Right ventricle myocardium inferior (tissue), 1 donor: ENCODE measurements around the gene ZAR1L. TPM values are rescaled to one million over a fixed set of nuclear protein-coding genes. Genes with fewer than 3 reads are reported as not detected.

Source experiments
- ATAC-seq: fragments of 200-7000 bp; cut with Tn5 transposase; one replicate; pipeline ENCODE4 v1.9.1; 2020; ENCODE audit warnings: mild to moderate bottlenecking, moderate library complexity
- DNase-seq: peaks from one replicate; pipeline ENCODE4 v3.0.0; 2021; ENCODE audit errors: missing footprints
- intact Hi-C: fragments of 100-400 bp; cut with DNase I; formaldehyde crosslinking; loops from one replicate; pipeline ENCODE4 v1.11.0; 2022
- total RNA-seq: library from RNA; stranded (reverse); fragmentation: NEBNext Ultra II Directional; extraction: Animal tissue kit (Norgen Biotek cat#: 25700); gene quantifications from one replicate; pipeline ENCODE4 v1.2.1, GENCODE V29; 2021
- donor health status: DM: no; HTN: yes; CAD: no; lungs with severe emphysema.

The ZAR1L gene
- total RNA-seq, 1 donor from 2014 or later: not detected

DNA sequence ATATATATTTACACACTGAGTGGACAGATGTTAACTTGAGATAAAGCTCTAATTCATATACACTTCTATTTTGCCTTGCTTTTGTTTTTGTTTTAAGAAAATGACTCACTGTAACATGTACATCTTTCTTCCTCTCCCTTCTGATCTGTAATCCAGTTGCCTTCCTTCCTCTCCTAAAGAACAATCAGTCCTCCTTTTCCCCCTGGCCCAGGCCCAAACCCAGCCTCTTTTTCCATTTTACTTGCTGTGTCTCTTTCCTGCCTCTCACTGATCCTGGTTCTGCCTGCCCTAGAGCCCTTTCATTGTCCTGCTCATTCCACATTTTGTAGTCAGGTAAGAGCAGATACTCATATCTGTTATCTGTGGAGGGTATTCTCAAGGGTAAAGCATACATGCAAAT is 50.8 kb downstream of the ZAR1L start:
- DNase-seq (peak; percentile 74), ATAC-seq (peak; percentile 24)
- intact Hi-C loops: no loop called here

DNA sequence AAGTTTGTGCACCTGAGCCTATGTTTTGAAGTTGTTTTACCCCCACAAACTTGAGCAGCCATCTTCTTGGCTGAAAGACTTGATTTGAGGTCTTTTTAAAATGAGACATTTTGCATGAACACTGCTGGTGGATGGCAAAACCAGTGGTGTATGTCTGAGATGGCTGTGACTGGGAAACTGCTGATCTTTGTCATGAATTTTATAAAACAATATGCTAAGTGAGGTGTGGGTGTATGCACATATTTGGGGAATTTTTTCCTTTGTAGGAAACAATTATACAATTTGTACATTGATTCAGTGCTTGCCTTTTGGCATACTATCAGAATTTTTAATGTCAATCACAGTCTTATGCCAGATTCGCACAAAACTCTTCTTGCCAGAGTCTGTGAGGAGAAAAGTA is 52.5 kb downstream of the ZAR1L start:
- DNase-seq: no peak
- intact Hi-C loops: no loop called here

GRCh38 chr13:32262165-32262564 is 53.0 kb downstream of the ZAR1L start:
- intact Hi-C loops: no loop called here
- no peak for ATAC-seq
- no peak for DNase-seq

More for the DNA sequence above, 52.5 kb downstream of the ZAR1L start:
- no peak for ATAC-seq

DNA sequence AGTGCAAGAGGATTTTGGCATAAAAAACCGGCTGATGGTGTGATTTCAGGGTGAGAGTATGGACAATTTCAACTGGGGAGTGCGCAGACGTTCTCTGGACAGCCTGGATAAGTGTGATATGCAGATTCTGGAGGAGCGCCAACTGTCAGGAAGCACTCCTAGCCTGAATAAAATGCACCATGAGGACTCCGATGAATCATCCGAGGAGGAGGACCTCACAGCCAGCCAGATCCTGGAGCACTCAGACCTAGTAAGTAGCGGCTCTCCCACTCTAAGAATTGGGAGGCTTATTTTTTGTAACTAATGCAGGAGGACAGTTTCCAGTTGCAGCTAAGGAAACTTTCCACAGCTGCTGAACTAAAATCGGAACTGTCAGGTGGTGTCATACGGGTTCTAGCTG is 53.6 kb downstream of the ZAR1L start:
- ATAC-seq (peak; percentile 94), DNase-seq (peak; percentile 75)
- intact Hi-C loops: no loop called here

DNA sequence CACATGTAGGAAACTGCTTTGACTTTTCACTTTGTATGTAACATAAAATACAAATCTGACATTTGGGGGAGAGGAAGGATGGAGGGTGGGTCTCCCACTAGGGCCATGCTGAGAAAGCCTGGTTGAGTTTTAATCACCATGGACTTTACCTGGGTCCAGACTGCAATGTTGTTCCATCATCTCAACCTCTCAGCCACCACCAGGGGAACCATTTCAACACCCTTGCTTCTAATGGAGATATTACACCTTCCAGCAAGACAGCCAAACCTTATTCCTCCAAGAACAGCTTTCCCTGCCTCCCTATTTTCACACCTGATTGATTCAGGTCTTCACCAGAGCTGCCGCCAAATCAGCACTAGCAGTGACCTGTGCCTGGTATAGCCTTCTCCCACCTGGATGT is 56.0 kb downstream of the ZAR1L start:
- ATAC-seq (no peak), DNase-seq (no peak)
- intact Hi-C loops: no loop called here

DNA sequence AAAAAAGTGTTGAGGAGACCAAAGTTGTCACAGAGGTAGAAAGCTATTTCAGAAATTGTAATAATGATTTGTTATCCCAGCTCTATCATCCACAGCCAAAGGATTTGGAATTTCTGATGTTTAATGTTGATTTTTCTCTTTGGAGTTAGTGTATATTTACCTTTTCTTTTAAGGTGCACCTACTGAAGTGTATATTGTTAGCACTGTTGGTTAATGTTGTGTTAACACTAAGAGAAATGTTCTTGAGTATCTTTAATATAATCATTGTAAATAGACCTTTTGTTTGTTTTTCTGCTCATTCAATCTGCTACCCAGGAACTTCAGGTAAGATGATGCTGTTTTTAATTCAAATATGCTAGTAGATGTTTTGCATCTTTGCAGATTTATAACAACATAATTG is 57.5 kb downstream of the ZAR1L start:
- no peak for ATAC-seq
- intact Hi-C loops: no loop called here
- no peak for DNase-seq

GRCh38 chr13:32256243-32256642 is 58.9 kb downstream of the ZAR1L start:
- intact Hi-C loops: no loop called here
- ATAC-seq (no peak), DNase-seq (no peak)

DNA sequence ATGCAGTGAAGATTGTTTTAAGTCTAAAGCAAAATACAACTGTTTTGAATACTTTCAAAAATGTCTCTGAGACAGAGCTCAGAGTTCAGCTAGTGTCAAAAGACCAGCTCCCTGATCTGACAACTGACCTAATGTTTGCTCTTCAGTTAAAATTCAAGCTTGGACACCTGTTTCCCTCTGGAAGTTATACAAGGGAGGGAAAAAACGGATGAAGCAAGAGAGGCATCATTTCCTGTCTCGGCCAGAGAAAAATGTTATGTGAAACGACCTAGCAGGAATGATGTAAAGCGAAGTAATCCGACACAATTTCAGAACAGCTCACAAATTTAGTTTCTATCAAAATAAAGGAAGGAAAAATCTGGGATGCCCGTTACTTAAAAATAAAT is 59.4 kb downstream of the ZAR1L start:
- no peak for ATAC-seq
- intact Hi-C loops: no loop called here
- no peak for DNase-seq

- DNase-seq (no peak), ATAC-seq (no peak)
- intact Hi-C loops: no loop called here
Measured at GRCh38 chr13:32254916-32255723, 60.0 kb downstream of the ZAR1L start.

DNA sequence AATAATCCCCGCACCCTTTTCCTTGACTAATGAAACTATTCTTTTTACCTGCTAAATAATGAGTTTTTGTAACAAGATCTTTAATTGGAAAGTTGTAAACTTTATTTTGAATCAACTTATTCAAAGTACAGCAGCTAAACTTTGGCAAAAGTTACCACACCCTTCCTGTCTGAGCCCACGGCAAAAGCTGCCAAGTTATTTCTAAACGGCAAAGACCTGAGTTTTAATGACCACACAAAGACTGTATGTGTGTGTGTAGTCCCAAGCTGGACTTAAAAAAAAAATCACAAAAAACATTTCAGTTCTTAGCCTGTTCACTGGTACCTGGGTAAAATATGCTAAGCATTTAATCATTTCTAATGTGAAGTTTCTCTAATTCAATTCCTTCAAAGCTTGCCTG is 60.7 kb downstream of the ZAR1L start:
- intact Hi-C loops: no loop called here
- no peak for ATAC-seq
- DNase-seq: no peak

GRCh38 chr13:32253911-32254399 is 61.2 kb downstream of the ZAR1L start:
- DNase-seq (no peak), ATAC-seq (peak; percentile 60)
- intact Hi-C loops: no loop called here

Other genes starting within 250 kb of the ZAR1L start
- 0.87 TPM for gene BRCA2, start 145 bp upstream of the ZAR1L start, total RNA-seq
- 4.7 TPM for gene N4BP2L1, start 112.8 kb upstream of the ZAR1L start, total RNA-seq
- gene N4BP2L2, start 223.4 kb upstream of the ZAR1L start, total RNA-seq: 115 TPM